Activated B cell treated with CpG ODN at 0.5 μM for 24 hours (primary cell): ENCODE measurements around the gene MAP6. TPM values are rescaled to one million over a fixed set of nuclear protein-coding genes. Genes with fewer than 3 reads are reported as not detected.
"Not testable (repeated sequence)": the region's sequence is repeated elsewhere in the genome, so short reads cannot be mapped to it uniquely, and the experiment has no call there.

ENCODE experiments used
- ATAC-seq: fragments of 200-7000 bp; cut with Tn5 transposase; one replicate; pipeline ENCODE4 v1.10.0; 2021; ENCODE audit warnings: low read depth, mild to moderate bottlenecking, moderate library complexity
- CTCF ChIA-PET: fragments of 350-600 bp; sonication (Branson Sonifier 250); formaldehyde crosslinking; loops from one replicate; lab custom pipeline; 2021; ENCODE audit warnings: antibody characterized with exemption; lab: Charles Lee
- POLR2A ChIA-PET: fragments of 350-600 bp; sonication (Branson Sonifier 250); formaldehyde crosslinking; loops from one replicate; lab custom pipeline; 2021; ENCODE audit warnings: antibody characterized with exemption; lab: Charles Lee
- DNase-seq: peaks from one replicate; pipeline ENCODE4 v3.0.0; 2022
- H3K27ac Mint-ChIP-seq: one replicate; pipeline ENCODE4 v1.8.0; 2020; ENCODE audit warnings: mixed read lengths
- H3K27me3 Mint-ChIP-seq: one replicate; pipeline ENCODE4 v1.8.0; 2021; ENCODE audit warnings: mixed read lengths
- H3K36me3 Mint-ChIP-seq: one replicate; pipeline ENCODE4 v1.8.0; 2021; ENCODE audit warnings: low read depth, mixed read lengths
- H3K4me1 Mint-ChIP-seq: one replicate; pipeline ENCODE4 v1.8.0; 2021; ENCODE audit warnings: mixed read lengths
- H3K4me3 Mint-ChIP-seq: one replicate; pipeline ENCODE4 v1.8.0; 2020; ENCODE audit warnings: mild to moderate bottlenecking, mixed read lengths
- H3K9me3 Mint-ChIP-seq: one replicate; pipeline ENCODE4 v1.8.0; 2020; ENCODE audit warnings: mixed read lengths
- intact Hi-C: fragments of 100-400 bp; cut with micrococcal nuclease; formaldehyde crosslinking; loops from one replicate; pipeline ENCODE4 v1.15.1; 2024
- total RNA-seq: library from RNA; stranded (reverse); gene quantifications from 2 replicates; pipeline ENCODE4 v1.2.3, GENCODE V29; 2022
- TF ChIP-seq, protein P1 (sequence below): fragments of 200-600 bp; IDR thresholded peaks from one replicate; pipeline ENCODE4 v1.8.0; 2022; ENCODE audit warnings: antibody characterized with exemption, mild to moderate bottlenecking

Gene MAP6
- total RNA-seq, 1 donor from 2014 or later: 0.40 TPM

- intact Hi-C loops: no loop called here
- TF ChIP-seq, protein P1, sequence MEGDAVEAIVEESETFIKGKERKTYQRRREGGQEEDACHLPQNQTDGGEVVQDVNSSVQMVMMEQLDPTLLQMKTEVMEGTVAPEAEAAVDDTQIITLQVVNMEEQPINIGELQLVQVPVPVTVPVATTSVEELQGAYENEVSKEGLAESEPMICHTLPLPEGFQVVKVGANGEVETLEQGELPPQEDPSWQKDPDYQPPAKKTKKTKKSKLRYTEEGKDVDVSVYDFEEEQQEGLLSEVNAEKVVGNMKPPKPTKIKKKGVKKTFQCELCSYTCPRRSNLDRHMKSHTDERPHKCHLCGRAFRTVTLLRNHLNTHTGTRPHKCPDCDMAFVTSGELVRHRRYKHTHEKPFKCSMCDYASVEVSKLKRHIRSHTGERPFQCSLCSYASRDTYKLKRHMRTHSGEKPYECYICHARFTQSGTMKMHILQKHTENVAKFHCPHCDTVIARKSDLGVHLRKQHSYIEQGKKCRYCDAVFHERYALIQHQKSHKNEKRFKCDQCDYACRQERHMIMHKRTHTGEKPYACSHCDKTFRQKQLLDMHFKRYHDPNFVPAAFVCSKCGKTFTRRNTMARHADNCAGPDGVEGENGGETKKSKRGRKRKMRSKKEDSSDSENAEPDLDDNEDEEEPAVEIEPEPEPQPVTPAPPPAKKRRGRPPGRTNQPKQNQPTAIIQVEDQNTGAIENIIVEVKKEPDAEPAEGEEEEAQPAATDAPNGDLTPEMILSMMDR: no peak
- Mint-ChIP-seq H3K36me3 (no peaks in the 10 kb centered on the region), H3K4me1 (peaks cover under 1% of the 10 kb centered on the region), H3K9me3 (no peaks in the 10 kb centered on the region), H3K27me3 (peaks cover 4% of the 10 kb centered on the region), H3K4me3 (no peak overlapping the region), H3K27ac (no peak overlapping the region)
- CTCF ChIA-PET: no interaction called here
- DNase-seq: no peak
- POLR2A ChIA-PET: no interaction called here
- no peak for ATAC-seq
Measured at GRCh38 chr11:75589933-75590332, 78.9 kb downstream of the MAP6 start.

- ATAC-seq (no peak), DNase-seq (no peak)
- Mint-ChIP-seq H3K4me3 (no peak overlapping the region), H3K27me3 (peaks cover 4% of the 10 kb centered on the region), H3K36me3 (no peaks in the 10 kb centered on the region), H3K9me3 (no peaks in the 10 kb centered on the region), H3K27ac (no peak overlapping the region), H3K4me1 (peaks cover 4% of the 10 kb centered on the region)
- ChIA-PET CTCF (no interaction called here), POLR2A (no interaction called here)
- TF ChIP-seq, protein P1: no peak
- intact Hi-C loops: no loop called here
Measured at GRCh38 chr11:75589051-75589450, 79.8 kb downstream of the MAP6 start.

DNA sequence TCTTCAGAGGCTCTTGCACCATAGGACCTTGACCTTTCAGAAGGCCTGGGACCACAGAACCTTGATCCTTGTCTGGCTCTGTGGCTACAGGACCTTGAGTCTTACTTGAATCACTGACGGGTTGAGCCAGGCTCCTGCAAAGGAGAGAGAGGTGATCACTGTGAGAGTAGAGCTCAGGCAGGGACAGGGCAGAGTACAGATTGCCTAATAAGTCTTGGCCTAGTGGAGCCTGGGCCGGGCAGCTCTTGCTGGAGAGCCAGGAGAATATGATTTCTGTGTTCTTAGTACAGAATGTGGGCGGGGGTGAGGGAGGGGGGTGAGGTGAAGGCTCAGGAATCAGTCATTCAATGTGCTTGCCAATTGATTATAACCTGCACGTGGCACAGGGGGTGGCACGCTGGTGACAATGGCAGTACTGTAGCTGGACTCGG is 80.8 kb downstream of the MAP6 start:
- no peak for DNase-seq
- TF ChIP-seq, protein P1: no peak
- Mint-ChIP-seq H3K4me3 (no peak overlapping the region), H3K27me3 (peaks cover 4% of the 10 kb centered on the region), H3K4me1 (peaks cover 7% of the 10 kb centered on the region), H3K9me3 (no peaks in the 10 kb centered on the region), H3K27ac (no peak overlapping the region), H3K36me3 (no peaks in the 10 kb centered on the region)
- ChIA-PET POLR2A (interaction anchor here (0.6 kb wide), 1 partner anchor 263 kb away, joined by 6 read pairs; no protein-coding TSS in a partner anchor), CTCF (no interaction called here)
- ATAC-seq: no peak
- intact Hi-C loops: no loop called here

DNA sequence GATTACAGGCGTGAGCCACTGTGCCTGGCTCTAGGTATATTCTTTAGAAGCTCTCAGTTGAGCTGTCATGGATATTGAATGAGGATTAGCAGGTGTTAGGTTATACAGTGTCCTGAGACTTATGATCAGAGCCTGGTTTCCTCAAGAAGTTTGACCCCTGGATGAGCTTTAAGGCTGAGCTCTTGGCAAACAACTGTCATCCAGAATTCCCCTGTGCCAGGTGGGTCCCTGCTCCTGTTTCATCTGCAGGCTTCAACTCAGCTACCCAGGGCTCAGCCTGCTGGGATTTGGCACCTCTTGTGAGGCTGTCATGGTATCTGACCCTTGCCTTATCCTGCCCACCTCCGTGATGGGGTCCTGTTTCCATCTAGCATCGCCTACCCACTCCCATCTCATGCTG is 82.4 kb downstream of the MAP6 start:
- ATAC-seq: no peak
- H3K36me3 Mint-ChIP-seq: no peaks in the 10 kb centered on the region
- TF ChIP-seq, protein P1: no peak
- ChIA-PET POLR2A (interaction anchor here (0.5 to 1.2 kb wide), 3 partner anchors 10 to 58 kb away, joined by 3 to 6 read pairs (median 3); no protein-coding TSS in a partner anchor), CTCF (no interaction called here)
- H3K4me3 Mint-ChIP-seq: no peak overlapping the region
- H3K4me1 Mint-ChIP-seq: peaks cover 18% of the 10 kb centered on the region
- no peak for DNase-seq
- H3K27ac Mint-ChIP-seq: no peak overlapping the region
- no peaks in the 10 kb centered on the region for H3K9me3 Mint-ChIP-seq
- intact Hi-C loops: no loop called here
- H3K27me3 Mint-ChIP-seq: no peaks in the 10 kb centered on the region

GRCh38 chr11:75585293-75585670 is 83.6 kb downstream of the MAP6 start:
- CTCF ChIA-PET: no interaction called here
- Mint-ChIP-seq H3K9me3 (no peaks in the 10 kb centered on the region), H3K4me1 (peaks cover 18% of the 10 kb centered on the region), H3K27ac (no peak overlapping the region), H3K36me3 (no peaks in the 10 kb centered on the region), H3K27me3 (no peaks in the 10 kb centered on the region), H3K4me3 (no peak overlapping the region)
- ATAC-seq (no peak), DNase-seq (no peak)
- TF ChIP-seq, protein P1: no peak
- POLR2A ChIA-PET: interaction anchor here (0.9 kb wide), 1 partner anchor 11 kb away, joined by 5 read pairs; no protein-coding TSS in a partner anchor
- intact Hi-C loops: no loop called here

DNA sequence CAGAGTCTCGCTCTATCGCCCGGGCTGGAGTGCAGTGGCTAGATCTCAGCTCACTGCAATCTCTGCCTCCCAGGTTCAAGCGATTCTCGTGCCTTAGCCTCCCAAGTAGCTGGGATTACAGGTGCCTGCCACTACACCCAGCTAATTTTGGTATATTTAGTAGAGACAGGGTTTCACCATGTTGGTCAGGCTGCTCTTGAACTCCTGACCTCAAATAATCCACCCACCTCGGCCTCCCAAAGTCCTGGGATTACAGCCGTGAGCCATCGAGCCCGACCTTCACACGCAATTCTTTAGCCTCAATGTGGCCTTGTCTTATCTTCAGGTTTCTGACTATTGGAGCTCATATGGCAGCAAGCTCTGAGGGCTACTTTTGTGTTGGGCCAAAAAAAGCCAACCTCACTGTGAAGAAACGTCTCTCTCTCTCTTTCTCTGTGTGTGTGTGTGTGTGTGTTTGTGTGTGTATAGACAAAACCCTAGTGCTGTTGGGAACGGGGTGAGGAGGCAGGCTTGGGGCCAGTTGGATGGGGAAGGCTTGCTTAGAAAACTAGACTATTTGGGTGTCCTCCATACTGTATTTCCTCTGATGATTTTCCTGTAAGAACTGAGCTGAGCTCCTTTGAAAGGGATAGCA is 84.1 kb downstream of the MAP6 start:
- H3K27me3 Mint-ChIP-seq, ATAC-seq, DNase-seq, H3K9me3 Mint-ChIP-seq, H3K27ac Mint-ChIP-seq, intact Hi-C loops, CTCF ChIA-PET, H3K36me3 Mint-ChIP-seq: not testable (repeated sequence)
- Mint-ChIP-seq H3K4me1 (peaks cover 19% of the 10 kb centered on the region), H3K4me3 (peak overlapping the region; percentile 82)
- POLR2A ChIA-PET: interaction anchor here (0.9 to 1.1 kb wide), 2 partner anchors 10 to 11 kb away, joined by 5 to 6 read pairs; no protein-coding TSS in a partner anchor
